IMR-90 (cell line): ENCODE results near the gene CHN2. TPM values are rescaled to one million over a fixed set of nuclear protein-coding genes. Genes with fewer than 3 reads are reported as not detected.

Experiments used
- ATAC-seq: fragments of 200-7000 bp; cut with Tn5 transposase; 2 replicates; pipeline ENCODE4 v1.9.1; 2020; ENCODE audit warnings: low read depth, mild to moderate bottlenecking, moderate library complexity
- BruUV-seq: library from RNA; stranded (reverse); fragments of 400-500 nt; replicated peaks from 2 replicates; lab custom pipeline; 2021; lab: Mats Ljungman, UMichigan
- CTCF ChIA-PET: fragments of 300-600 bp; formaldehyde crosslinking; extraction: SDS; loops from one replicate; lab custom pipeline; 2021; ENCODE audit warnings: antibody characterized with exemption; lab: Yijun Ruan, JAX
- POLR2A ChIA-PET: fragments of 300-600 bp; sonication (Branson Sonifier 250); formaldehyde crosslinking; loops from one replicate; lab custom pipeline; 2022; ENCODE audit warnings: antibody characterized with exemption; ENCODE audit not compliant: unreplicated experiment; lab: Charles Lee
- DNase-seq: peaks from one replicate; pipeline ENCODE4 v3.0.0; 2013
- H2AFZ ChIP-seq: replicated peaks from 2 replicates; pipeline ENCODE3; 2013; ENCODE audit warnings: low read length, mild to moderate bottlenecking; ENCODE audit not compliant: poor library complexity
- H2AK5ac ChIP-seq: 2 replicates; pipeline ENCODE4 v1.6.1; 2013; ENCODE audit warnings: low read depth, low read length, inconsistent platforms
- H2AK9ac ChIP-seq: replicated peaks from 2 replicates; pipeline ENCODE3; 2013; ENCODE audit warnings: mild to moderate bottlenecking, low read depth, low read length, moderate library complexity; ENCODE audit not compliant: poor library complexity
- H2BK120ac ChIP-seq: 2 replicates; pipeline ENCODE4 v1.6.1; 2013; ENCODE audit warnings: low read depth, low read length, inconsistent platforms
- H2BK15ac ChIP-seq: 3 replicates; pipeline ENCODE4 v1.6.1; 2013; ENCODE audit warnings: low read depth, low read length, inconsistent platforms
- H2BK20ac ChIP-seq: 2 replicates; pipeline ENCODE4 v1.6.1; 2013; ENCODE audit warnings: low read depth, mild to moderate bottlenecking, inconsistent platforms, low read length, moderate library complexity
- H2BK5ac ChIP-seq: 2 replicates; pipeline ENCODE4 v1.6.1; 2013; ENCODE audit warnings: mild to moderate bottlenecking, low read depth, low read length, inconsistent platforms; ENCODE audit not compliant: poor library complexity, severe bottlenecking
- H3K14ac ChIP-seq: replicated peaks from 2 replicates; pipeline ENCODE4 v1.6.1; 2013; ENCODE audit warnings: low read depth, low read length, inconsistent platforms
- H3K18ac ChIP-seq: 2 replicates; pipeline ENCODE4 v1.6.1; 2013; ENCODE audit warnings: low read depth, low read length, control low read depth
- H3K23ac ChIP-seq: 2 replicates; pipeline ENCODE4 v1.6.1; 2013; ENCODE audit warnings: low read depth, low read length, inconsistent platforms
- H3K27ac ChIP-seq: 2 replicates; pipeline ENCODE4 v1.5.1; 2013; ENCODE audit warnings: mild to moderate bottlenecking, control low read depth, low read length; ENCODE audit not compliant: insufficient read depth
- H3K27me3 ChIP-seq: 2 replicates; pipeline ENCODE4 v1.6.1; 2013; ENCODE audit warnings: low read length; ENCODE audit not compliant: control insufficient read depth, insufficient read depth
- H3K36me3 ChIP-seq: 2 replicates; pipeline ENCODE4 v1.6.1; 2013; ENCODE audit warnings: low read length, mixed read lengths; ENCODE audit not compliant: control insufficient read depth, insufficient read depth
- H3K4ac ChIP-seq: 2 replicates; pipeline ENCODE4 v1.6.1; 2013; ENCODE audit warnings: low read depth, low read length, inconsistent platforms
- H3K4me1 ChIP-seq: 2 replicates; pipeline ENCODE4 v1.6.1; 2013; ENCODE audit warnings: low read length, mixed read lengths; ENCODE audit not compliant: control insufficient read depth, insufficient read depth
- H3K4me2 ChIP-seq: 2 replicates; pipeline ENCODE4 v1.6.1; 2013; ENCODE audit warnings: low read depth, mild to moderate bottlenecking, control low read depth, low read length, moderate library complexity
- H3K4me3 ChIP-seq: 2 replicates; pipeline ENCODE4 v1.5.1; 2013; ENCODE audit warnings: low read depth, mild to moderate bottlenecking, control low read depth, low read length, moderate library complexity; ENCODE audit not compliant: insufficient read depth
- H3K56ac ChIP-seq: 2 replicates; pipeline ENCODE4 v1.6.1; 2013; ENCODE audit warnings: low read length, inconsistent platforms; ENCODE audit not compliant: insufficient read depth; ENCODE audit errors: extremely low read depth
- H3K79me1 ChIP-seq, 2 experiments: 2 replicates each; pipeline ENCODE4 v1.6.1; 2013; ENCODE audit warnings: low read length in 2 of 2, inconsistent platforms in 1 of 2, low read depth in 1 of 2
- H3K9ac ChIP-seq: 2 replicates; pipeline ENCODE4 v1.6.1; 2013; ENCODE audit warnings: low read depth, low read length, control low read depth
- H3K9me1 ChIP-seq: 2 replicates; pipeline ENCODE4 v1.6.1; 2013; ENCODE audit warnings: low read length, inconsistent platforms; ENCODE audit not compliant: insufficient read depth
- H3K9me3 ChIP-seq: 2 replicates; pipeline ENCODE4 v1.6.1; 2013; ENCODE audit warnings: low read length; ENCODE audit not compliant: control insufficient read depth, insufficient read depth
- H4K20me1 ChIP-seq: 2 replicates; pipeline ENCODE4 v1.6.1; 2013; ENCODE audit warnings: low read length, inconsistent platforms; ENCODE audit not compliant: insufficient read depth
- H4K5ac ChIP-seq: 2 replicates; pipeline ENCODE4 v1.6.1; 2013; ENCODE audit warnings: mild to moderate bottlenecking, low read depth, low read length, control low read depth
- H4K8ac ChIP-seq, 2 experiments: 2 replicates each; pipeline ENCODE4 v1.6.1; 2013; ENCODE audit warnings: low read depth in 2 of 2, low read length in 2 of 2, control low read depth in 1 of 2, inconsistent platforms in 1 of 2
- H4K91ac ChIP-seq: 2 replicates; pipeline ENCODE4 v1.6.1; 2013; ENCODE audit warnings: low read depth, low read length, inconsistent platforms; ENCODE audit not compliant: insufficient read depth
- BHLHE40 ChIP-seq: fragments of 150-350 bp; IDR thresholded peaks from 2 replicates; pipeline ENCODE4 v1.6.1; 2016; ENCODE audit warnings: mild to moderate bottlenecking, low read depth, low read length
- CEBPB ChIP-seq: IDR thresholded peaks from 2 replicates; pipeline ENCODE4 v1.6.1; 2012; ENCODE audit warnings: low read depth, low read length, improper control_type of control experiment
- CHD1 ChIP-seq: IDR thresholded peaks from 2 replicates; pipeline ENCODE4 v1.6.1; 2012; ENCODE audit warnings: low read depth, low read length, improper control_type of control experiment
- CTCF ChIP-seq: conservative IDR thresholded peaks from 2 replicates; pipeline ENCODE4 v1.5.1; 2012; ENCODE audit warnings: mild to moderate bottlenecking, low read depth, low read length, improper control_type of control experiment
- ELK1 ChIP-seq: fragments of 150-350 bp; IDR thresholded peaks from 2 replicates; pipeline ENCODE4 v1.6.1; 2016; ENCODE audit warnings: low read depth, mild to moderate bottlenecking, low read length, moderate library complexity, borderline replicate concordance
- FOS ChIP-seq: fragments of 150-350 bp; IDR thresholded peaks from 2 replicates; pipeline ENCODE4 v1.6.1; 2016; ENCODE audit warnings: low read depth, low read length
- MAFK ChIP-seq: IDR thresholded peaks from 2 replicates; pipeline ENCODE4 v1.6.1; 2012; ENCODE audit warnings: low read depth, low read length, improper control_type of control experiment
- MAZ ChIP-seq: IDR thresholded peaks from 2 replicates; pipeline ENCODE4 v1.6.1; 2012; ENCODE audit warnings: low read depth, mild to moderate bottlenecking, low read length, improper control_type of control experiment, moderate library complexity, borderline replicate concordance
- NFE2L2 ChIP-seq: fragments of 150-350 bp; IDR thresholded peaks from 2 replicates; pipeline ENCODE4 v1.6.1; 2016; ENCODE audit warnings: low read depth, mild to moderate bottlenecking, low read length
- RCOR1 ChIP-seq: IDR thresholded peaks from 2 replicates; pipeline ENCODE4 v1.6.1; 2012; ENCODE audit warnings: mild to moderate bottlenecking, low read length, improper control_type of control experiment; ENCODE audit not compliant: insufficient replicate concordance
- USF2 ChIP-seq: fragments of 150-350 bp; IDR thresholded peaks from 2 replicates; pipeline ENCODE4 v1.6.1; 2017; ENCODE audit warnings: mild to moderate bottlenecking, antibody characterized with exemption, low read length, low read depth
- whole genome bisulfite sequencing, 2 experiments: methylation state at CpG; one replicate each; pipeline versions ENCODE4 v1.1.5 to v1.1.7; 2013; ENCODE audit warnings: missing lambda C conversion rate in 2 of 2; ENCODE audit not compliant: insufficient read length in 1 of 2; ENCODE audit errors: extremely low coverage in 2 of 2; 5-methylcytosine and 5-hydroxymethylcytosine counted together
- dilution Hi-C: fragments of 300-500 bp; cut with HindIII; formaldehyde crosslinking; loops from one replicate; pipeline ENCODE4 v1.14.3; 2018; ENCODE audit warnings: low sequenced_read_pairs; ENCODE audit not compliant: unreplicated experiment
- in situ Hi-C: fragments of 300-500 bp; cut with MboI; formaldehyde crosslinking; loops from 3 replicates; pipeline ENCODE4 v1.14.3; 2019; ENCODE audit warnings: low sequenced_read_pairs, inconsistent platforms, mixed read lengths
- intact Hi-C: fragments of 100-400 bp; cut with micrococcal nuclease; formaldehyde crosslinking; loops from 2 replicates; pipeline ENCODE4 v1.10.0; 2022
- polyA plus RNA-seq, 3 experiments: library from polyadenylated mRNA; depleted of rRNA; stranded (reverse); fragments of >200 nt; gene quantifications; 2 replicates each; pipeline ENCODE4 v1.2.3, GENCODE V29; 2012; ENCODE audit warnings: low replicate concordance in 1 of 3
- total RNA-seq: library from RNA; depleted of rRNA; stranded (reverse); fragments of >200 nt; gene quantifications from 2 replicates; pipeline ENCODE4 v1.2.3, GENCODE V29; 2012

Gene CHN2
- total and polyA plus RNA-seq, 2 of the 4 experiments (the other 2 are of a cell fraction) = not detected

GRCh38 chr7:29185613-29186012 lies 9.0 kb upstream of the CHN2 start:
- ATAC-seq (no peak), DNase-seq (no peak)
- Histone ChIP-seq H3K4me3 (no peak overlapping the region), H2AK9ac (no peak overlapping the region), H3K9me3 (no peaks in the 10 kb centered on the region), H3K23ac (no peak overlapping the region), H2BK20ac (no peak overlapping the region), H3K9ac (no peak overlapping the region), H2AK5ac (no peak overlapping the region), H4K8ac (no peak overlapping the region), H3K27me3 (no peaks in the 10 kb centered on the region), H3K27ac (no peak overlapping the region), H2AFZ (no peak overlapping the region), H4K5ac (no peak overlapping the region), H3K18ac (no peak overlapping the region), H3K4me2 (no peak overlapping the region), H3K9me1 (no peaks in the 10 kb centered on the region), H2BK15ac (no peak overlapping the region), H4K20me1 (no peaks in the 10 kb centered on the region), H3K36me3 (no peaks in the 10 kb centered on the region), H2BK120ac (no peak overlapping the region), H3K56ac (no peak overlapping the region), H4K91ac (no peak overlapping the region), H2BK5ac (no peak overlapping the region), H3K79me1 (no peaks in the 10 kb centered on the region), H3K4ac (no peak overlapping the region), H3K14ac (no peak overlapping the region), H3K4me1 (no peaks in the 10 kb centered on the region)
- POLR2A ChIA-PET = no interaction called here
- no peak for TF ChIP-seq CEBPB
- no peak for TF ChIP-seq NFE2L2
- TF ChIP-seq CTCF = no peak
- no peak for TF ChIP-seq CHD1
- no peak for TF ChIP-seq BHLHE40
- no peak for TF ChIP-seq MAFK
- no peak for TF ChIP-seq FOS
- TF ChIP-seq ELK1 = no peak
- no peak for TF ChIP-seq RCOR1
- no peak for TF ChIP-seq USF2
- no peak for TF ChIP-seq MAZ
- dilution Hi-C loops (no loop called here), in situ Hi-C loops (no loop called here), intact Hi-C loops (no loop called here)
- WGBS, 2 experiments = no CpG with 5 or more reads among the region's 6 CpGs
- BruUV-seq = no TSS peak
- CTCF ChIA-PET = no interaction called here
